Limb (tissue), 2 donors: ENCODE measurements around the gene ENTPD8.
"Not testable (repeated sequence)": the region's sequence is repeated elsewhere in the genome, so short reads cannot be mapped to it uniquely, and the experiment has no call there.

Experiments used
- DNase-seq, 2 donors: peaks; one replicate each; pipeline ENCODE4 v3.0.0-alpha.2; 2016; ENCODE audit errors: extremely low spot score in 2 of 2

Gene ENTPD8

GRCh38 chr9:137458194-137459151, 17.3 kb upstream of the ENTPD8 start:
- peak in 1 of 2 donors; percentile 72 for DNase-seq

- DNase-seq = peak in 1 of 2 donors; percentile 36
Observed at GRCh38 chr9:137457406-137458193, 16.4 kb upstream of the ENTPD8 start.

- no peak for DNase-seq
Observed at GRCh38 chr9:137456864-137457405, 15.8 kb upstream of the ENTPD8 start.

- DNase-seq = peak in 1 of 2 donors; percentile 45
Observed at GRCh38 chr9:137456061-137456863, 15.1 kb upstream of the ENTPD8 start.

GRCh38 chr9:137455359-137455991, 14.3 kb upstream of the ENTPD8 start:
- DNase-seq = peak in 1 of 2 donors; percentile 29

GRCh38 chr9:137454597-137455358, 13.6 kb upstream of the ENTPD8 start:
- peak in 1 of 2 donors; percentile 50 for DNase-seq

GRCh38 chr9:137454145-137454596, 13.0 kb upstream of the ENTPD8 start:
- DNase-seq = peak in 1 of 2 donors; percentile 76

GRCh38 chr9:137453643-137454081, 12.5 kb upstream of the ENTPD8 start:
- DNase-seq = peak; percentile 75 to 77

- no peak for DNase-seq
Observed at GRCh38 chr9:137452761-137453642, 11.8 kb upstream of the ENTPD8 start.

- peak in 1 of 2 donors; percentile 29 for DNase-seq
Observed at GRCh38 chr9:137452006-137452760, 11.0 kb upstream of the ENTPD8 start.

GRCh38 chr9:137451264-137452005, 10.3 kb upstream of the ENTPD8 start:
- DNase-seq = not testable (repeated sequence)

GRCh38 chr9:137450539-137451222, 9.5 kb upstream of the ENTPD8 start:
- DNase-seq = not testable (repeated sequence)

GRCh38 chr9:137449931-137450538, 8.9 kb upstream of the ENTPD8 start:
- DNase-seq = peak in 1 of 2 donors; percentile 28

- DNase-seq = no peak
Observed at GRCh38 chr9:137449081-137449844, 8.1 kb upstream of the ENTPD8 start.

GRCh38 chr9:137448602-137448962, 7.4 kb upstream of the ENTPD8 start:
- DNase-seq = no peak
